Measurements from ENCODE around the gene ATP5MG. TPM values are rescaled to one million over a fixed set of nuclear protein-coding genes. Genes with fewer than 3 reads are reported as not detected.

Gene ATP5MG, protein sequence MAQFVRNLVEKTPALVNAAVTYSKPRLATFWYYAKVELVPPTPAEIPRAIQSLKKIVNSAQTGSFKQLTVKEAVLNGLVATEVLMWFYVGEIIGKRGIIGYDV
- 56.0 and 56.5 TPM in 2 replicates for total RNA-seq

DNA sequence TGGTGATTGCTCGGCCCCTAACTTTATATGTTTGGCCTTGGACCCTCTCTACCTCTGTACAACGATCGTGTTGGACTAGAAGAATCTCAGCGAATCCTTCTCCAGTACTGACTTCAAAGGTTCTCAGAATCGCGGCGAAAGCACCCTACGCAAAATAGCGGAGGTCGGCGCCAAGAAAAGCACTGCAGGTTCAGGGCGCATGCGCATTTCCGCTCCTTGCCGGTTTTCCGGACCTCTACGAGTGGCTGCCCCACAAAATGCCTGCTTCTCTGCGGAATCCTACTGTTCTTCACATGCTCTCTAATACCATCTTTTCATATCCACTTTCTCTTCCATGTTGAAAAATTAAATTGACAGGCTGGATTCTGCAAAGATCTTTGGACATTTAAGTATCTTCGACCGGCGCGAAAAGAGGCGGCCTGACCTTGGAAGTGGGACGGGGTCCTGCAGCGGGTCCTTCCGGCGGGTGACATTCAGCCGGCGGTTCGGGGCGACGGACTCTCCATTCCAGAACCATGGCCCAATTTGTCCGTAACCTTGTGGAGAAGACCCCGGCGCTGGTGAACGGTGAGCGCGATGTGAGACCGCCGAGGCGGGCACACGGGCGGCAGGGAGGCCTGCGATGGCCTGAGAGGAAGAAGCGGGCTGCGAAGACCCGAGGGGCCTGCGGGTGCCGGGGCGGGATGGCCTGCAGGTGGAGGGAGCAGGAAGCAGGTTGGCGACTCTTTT lies at the start of gene ATP5MG:
Gene ATP5MG (plus strand): TSS at position 456 of the 729 bp plus-strand sequence. CDS start 60 bp downstream, at position 516.

DNA sequence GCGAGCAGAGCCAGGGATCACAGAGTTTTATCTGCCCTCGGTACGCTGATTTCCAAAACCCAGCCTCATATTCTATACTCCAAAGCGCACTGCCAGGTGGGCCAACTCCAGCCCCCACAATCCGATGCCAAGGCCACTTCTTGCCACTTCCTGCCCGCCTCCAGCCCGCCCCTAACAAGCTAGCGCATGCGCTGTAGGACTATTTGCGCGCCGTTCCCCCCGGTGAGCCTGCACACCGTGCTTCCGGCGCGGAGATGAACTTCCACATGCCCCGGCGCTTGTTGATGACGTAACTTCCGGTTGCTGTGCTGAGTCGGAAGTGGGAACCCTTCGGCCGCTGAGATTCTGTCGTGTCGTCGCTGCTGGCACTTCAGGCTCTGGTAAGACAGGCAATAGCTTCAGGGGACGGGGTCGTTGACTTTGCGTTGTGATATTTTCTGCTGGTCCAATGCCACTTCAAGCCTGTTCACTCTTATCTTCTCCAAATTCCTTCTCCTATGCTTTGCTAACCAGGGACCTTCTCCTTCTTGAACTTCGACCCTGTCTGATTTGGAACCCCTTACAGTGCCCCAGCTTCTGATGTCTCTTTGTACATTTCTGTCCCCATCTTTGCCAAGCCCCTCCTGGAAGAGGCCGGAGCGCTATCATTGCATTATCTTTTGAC lies 42.0 kb upstream of the ATP5MG start, which contains the start of gene UBE4A:
Gene UBE4A (plus strand): TSS at position 306 of the 664 bp plus-strand sequence. CDS start 5,481 bp downstream, outside the sequence.

GRCh38 chr11:118435893-118436624 lies 34.7 kb downstream of the ATP5MG start, which contains the start of gene KMT2A:
TSS of gene KMT2A (plus strand) at chr11:118436492. CDS start at chr11:118436513, 21 bp downstream.

Other genes with a start within 250 kb of the ATP5MG start
- gene SCN4B, start 248.8 kb upstream of the ATP5MG start, total RNA-seq = not detected in 2 replicates
- not detected in 2 replicates for gene SCN2B, start 225.0 kb upstream of the ATP5MG start, total RNA-seq
- gene JAML, start 176.6 kb upstream of the ATP5MG start, total RNA-seq = not detected in 2 replicates
- gene MPZL3, start 149.2 kb upstream of the ATP5MG start, total RNA-seq = under 0.01 and 0.53 TPM in 2 replicates
- not detected in 2 replicates for gene MPZL2, start 137.3 kb upstream of the ATP5MG start, total RNA-seq
- not detected in 2 replicates for gene CD3E, start 96.9 kb upstream of the ATP5MG start, total RNA-seq
- not detected in 2 replicates for gene CD3D, start 58.9 kb upstream of the ATP5MG start, total RNA-seq
- gene CD3G, start 57.3 kb upstream of the ATP5MG start, total RNA-seq = not detected in 2 replicates
- gene UBE4A, start 42.0 kb upstream of the ATP5MG start, total RNA-seq = 41.2 and 50.5 TPM in 2 replicates
- 9.8 and 29.6 TPM in 2 replicates for gene KMT2A, start 34.9 kb downstream of the ATP5MG start, total RNA-seq
- not detected in 2 replicates for gene TTC36, start 125.9 kb downstream of the ATP5MG start, total RNA-seq
- 10.7 and 14.9 TPM in 2 replicates for gene TMEM25, start 129.6 kb downstream of the ATP5MG start, total RNA-seq
- gene IFT46, start 164.3 kb downstream of the ATP5MG start, total RNA-seq = 29.6 and 40.1 TPM in 2 replicates
- gene ARCN1, start 170.8 kb downstream of the ATP5MG start, total RNA-seq = 171 and 191 TPM in 2 replicates
- 56.5 and 61.9 TPM in 2 replicates for gene PHLDB1, start 206.0 kb downstream of the ATP5MG start, total RNA-seq